PC-9 (cell line): ENCODE data around the gene GABRA1. TPM values are rescaled to one million over a fixed set of nuclear protein-coding genes. Genes with fewer than 3 reads are reported as not detected.

Experiments used
- Bru-seq: library from RNA; stranded (reverse); fragments of 400-500 nt; gene quantifications from one replicate; lab custom pipeline; 2021; lab: Mats Ljungman, UMichigan
- BruChase-seq, 2 experiments: library from RNA; stranded (reverse); fragments of 400-500 nt; gene quantifications; one replicate each; lab custom pipeline; 2021; lab: Mats Ljungman, UMichigan
- BruUV-seq: library from RNA; stranded (reverse); fragments of 400-500 nt; replicated peaks from 2 replicates; lab custom pipeline; 2021; lab: Mats Ljungman, UMichigan
- CTCF ChIA-PET: fragments of 300-600 bp; sonication (Branson Sonifier 250); formaldehyde crosslinking; loops from one replicate; lab custom pipeline; 2022; ENCODE audit warnings: antibody characterized with exemption; lab: Charles Lee
- POLR2A ChIA-PET: fragments of 300-600 bp; sonication (Branson Sonifier 250); formaldehyde crosslinking; loops from one replicate; lab custom pipeline; 2022; ENCODE audit warnings: antibody characterized with exemption; ENCODE audit not compliant: unreplicated experiment; lab: Charles Lee
- DNase-seq, 2 experiments: peaks; one replicate each; pipeline versions ENCODE4 v3.0.0 to v3.0.0-alpha.2; 2015 to 2022; ENCODE audit warnings: mixed read lengths in 1 of 2
- H2AFZ ChIP-seq: fragments of 200-600 bp; sonication (generic); 2 replicates; pipeline ENCODE4 v1.8.1; 2017; ENCODE audit warnings: antibody characterized with exemption
- H3F3A ChIP-seq: fragments of 200-600 bp; sonication (generic); 2 replicates; pipeline ENCODE4 v1.8.1; 2017; ENCODE audit warnings: antibody characterized with exemption, mild to moderate bottlenecking, low read depth; ENCODE audit not compliant: insufficient read depth
- H3K27ac ChIP-seq: fragments of 200-600 bp; sonication (generic); 2 replicates; pipeline ENCODE4 v1.6.1; 2016; ENCODE audit warnings: mixed run types
- H3K27me3 ChIP-seq: fragments of 200-600 bp; sonication (generic); 2 replicates; pipeline ENCODE4 v1.6.1; 2016; ENCODE audit warnings: low read depth, mixed run types; ENCODE audit not compliant: insufficient read depth
- H3K36me3 ChIP-seq: fragments of 200-600 bp; sonication (generic); 2 replicates; pipeline ENCODE4 v1.6.1; 2016; ENCODE audit warnings: low read depth, mixed run types
- H3K4me1 ChIP-seq: fragments of 200-600 bp; sonication (generic); replicated peaks from 2 replicates; pipeline ENCODE4 v1.6.1; 2016; ENCODE audit warnings: mixed run types; ENCODE audit not compliant: insufficient read depth
- H3K4me2 ChIP-seq: fragments of 200-600 bp; sonication (generic); 2 replicates; pipeline ENCODE4 v1.6.1; 2017; ENCODE audit warnings: mixed run types
- H3K4me3 ChIP-seq: fragments of 200-600 bp; sonication (generic); 2 replicates; pipeline ENCODE4 v1.6.1; 2016; ENCODE audit warnings: mixed run types
- H3K79me2 ChIP-seq: fragments of 200-600 bp; sonication (generic); 2 replicates; pipeline ENCODE4 v1.6.1; 2017; ENCODE audit warnings: low read depth, mixed run types
- H3K9me2 ChIP-seq: fragments of 200-600 bp; sonication (generic); 2 replicates; pipeline ENCODE4 v1.8.1; 2017; ENCODE audit warnings: mild to moderate bottlenecking; ENCODE audit not compliant: insufficient read depth
- H3K9me3 ChIP-seq: fragments of 200-600 bp; sonication (generic); 2 replicates; pipeline ENCODE4 v1.8.1; 2016; ENCODE audit warnings: low read depth; ENCODE audit not compliant: insufficient read depth
- H4K20me1 ChIP-seq: fragments of 200-600 bp; sonication (generic); 2 replicates; pipeline ENCODE4 v1.8.1; 2017; ENCODE audit not compliant: insufficient read depth
- CTCF ChIP-seq: fragments of 200-600 bp; sonication (generic); conservative IDR thresholded peaks from 2 replicates; pipeline ENCODE4 v1.6.1; 2017; ENCODE audit warnings: mixed run types, antibody characterized with exemption, mild to moderate bottlenecking, moderate library complexity
- EZH2 ChIP-seq: fragments of 200-600 bp; sonication (generic); IDR thresholded peaks from 2 replicates; pipeline ENCODE4 v1.8.0; 2017; ENCODE audit warnings: antibody characterized with exemption, low read depth
- intact Hi-C: fragments of 100-400 bp; cut with micrococcal nuclease; formaldehyde crosslinking; loops from one replicate; pipeline ENCODE4 v1.10.0; 2022; ENCODE audit not compliant: unreplicated experiment
- long read RNA-seq: library from polyadenylated mRNA; stranded (forward); transcript quantifications from one replicate; pipeline ENCODE4 v2.0.0, GENCODE V29; 2022
- total RNA-seq: library from RNA; stranded (reverse); gene quantifications from 2 replicates; pipeline ENCODE4 v1.2.3, GENCODE V29; 2021

Gene GABRA1
- total RNA-seq (not detected in 2 replicates), Bru-seq, nascent RNA (not detected), BruChase-seq, experiment 1, labeled RNA remaining after a 2-hour chase (not detected), BruChase-seq, experiment 2, labeled RNA remaining after a 6-hour chase (not detected)
- long read RNA-seq, result 0 reads

GRCh38 chr5:161847941-161848391 lies at the start of gene GABRA1:
Gene GABRA1 (plus strand): TSS chr5:161848120. CDS start chr5:161850811, 2,691 bp downstream.
- no peaks in the 10 kb centered on the region for H3K27me3 ChIP-seq
- H3K36me3 ChIP-seq, result no peaks in the 10 kb centered on the region
- TF ChIP-seq EZH2 (no peak), CTCF (no peak)
- CTCF ChIA-PET, result interaction anchor here (0.6 kb wide), 1 partner anchor 33 kb away, joined by 5 read pairs; no protein-coding TSS in a partner anchor
- H2AFZ ChIP-seq, result no peak within 1 kb of the TSS
- H3K4me2 ChIP-seq, result no peak within 1 kb of the TSS
- no peak for DNase-seq
- H4K20me1 ChIP-seq, result peaks cover 3% of the 10 kb centered on the region; the same call in 1 of the 2 replicates
- no peaks in the 10 kb centered on the region for H3K4me1 ChIP-seq
- no peak within 1 kb of the TSS for H3K4me3 ChIP-seq
- no peaks in the 10 kb centered on the region for H3K9me3 ChIP-seq
- POLR2A ChIA-PET, result no interaction called here
- BruUV-seq, result no TSS peak
- intact Hi-C loops, result no loop called here
- H3K27ac ChIP-seq, result no peak within 1 kb of the TSS
- no peaks in the 10 kb centered on the region for H3F3A ChIP-seq
- H3K9me2 ChIP-seq, result no peaks in the 10 kb centered on the region
- no peaks in the 10 kb centered on the region for H3K79me2 ChIP-seq

- H3K36me3 ChIP-seq, result no peaks in the 10 kb centered on the region
- DNase-seq, result no peak
- H3K4me1 ChIP-seq, result no peaks in the 10 kb centered on the region
- H3F3A ChIP-seq, result no peaks in the 10 kb centered on the region
- POLR2A ChIA-PET, result no interaction called here
- H2AFZ ChIP-seq, result no peak overlapping the region
- CTCF ChIA-PET, result no interaction called here
- TF ChIP-seq EZH2, result no peak
- TF ChIP-seq CTCF, result no peak
- H3K27ac ChIP-seq, result no peak overlapping the region
- peaks cover 4% of the 10 kb centered on the region; the same call in 1 of the 2 replicates for H3K9me2 ChIP-seq
- BruUV-seq, result no TSS peak
- H3K4me2 ChIP-seq, result no peak overlapping the region
- no peak overlapping the region for H3K4me3 ChIP-seq
- H3K79me2 ChIP-seq, result no peaks in the 10 kb centered on the region
- no peaks in the 10 kb centered on the region for H4K20me1 ChIP-seq
- intact Hi-C loops, result no loop called here
- H3K27me3 ChIP-seq, result no peaks in the 10 kb centered on the region
- H3K9me3 ChIP-seq, result no peaks in the 10 kb centered on the region
Measured at GRCh38 chr5:161799316-161799715, 48.6 kb upstream of the GABRA1 start.

- TF ChIP-seq EZH2 (no peak), CTCF (no peak)
- Histone ChIP-seq H4K20me1 (no peaks in the 10 kb centered on the region), H3K79me2 (no peaks in the 10 kb centered on the region), H3K4me2 (no peak overlapping the region), H3K4me3 (no peak overlapping the region), H2AFZ (no peak overlapping the region), H3K27me3 (no peaks in the 10 kb centered on the region), H3F3A (no peaks in the 10 kb centered on the region), H3K9me2 (no peaks in the 10 kb centered on the region), H3K4me1 (no peaks in the 10 kb centered on the region), H3K36me3 (no peaks in the 10 kb centered on the region), H3K9me3 (no peaks in the 10 kb centered on the region), H3K27ac (no peak overlapping the region)
- intact Hi-C loops, result no loop called here
- CTCF ChIA-PET, result no interaction called here
- no peak for DNase-seq
- no TSS peak for BruUV-seq
- POLR2A ChIA-PET, result no interaction called here
Measured at GRCh38 chr5:161804263-161804662, 43.7 kb upstream of the GABRA1 start.
